ENCODE results near the gene EVA1A.

- TF ChIP-seq CTCF (IDR thresholded peaks at IDR 0.05; ENCODE audit: low read depth, low read length, poor library complexity, severe bottlenecking) (no peak), EZH2phosphoT487 (IDR thresholded peaks at IDR 0.05; ENCODE audit: borderline replicate concordance, low read length) (no peak)
Observed at GRCh38 chr2:75560022-75560767, 544 bp downstream of the EVA1A start.

Data from DOHH2 (cell line).